ENCODE measurements around the gene TUBB3. TPM values are rescaled to one million over a fixed set of nuclear protein-coding genes. Genes with fewer than 3 reads are reported as not detected.

Gene TUBB3
- total and polyA plus RNA-seq, 9 of the 15 experiments (the other 6 are each of a cell fraction or from before 2014, with no cell fraction given) = 0.18 to 12.5 (median 5.0) TPM

GRCh38 chr16:89917773-89918452, 5.2 kb upstream of the TUBB3 start (continued):
- TF ChIP-seq ZNF699 (CRISPR knock-in tag; IDR thresholded peaks at IDR 0.05; ENCODE audit: insufficient replicate concordance) = no peak
- TF ChIP-seq RNF2 (IDR thresholded peaks at IDR 0.05) = peak; percentile 80
- TF ChIP-seq, protein P1, sequence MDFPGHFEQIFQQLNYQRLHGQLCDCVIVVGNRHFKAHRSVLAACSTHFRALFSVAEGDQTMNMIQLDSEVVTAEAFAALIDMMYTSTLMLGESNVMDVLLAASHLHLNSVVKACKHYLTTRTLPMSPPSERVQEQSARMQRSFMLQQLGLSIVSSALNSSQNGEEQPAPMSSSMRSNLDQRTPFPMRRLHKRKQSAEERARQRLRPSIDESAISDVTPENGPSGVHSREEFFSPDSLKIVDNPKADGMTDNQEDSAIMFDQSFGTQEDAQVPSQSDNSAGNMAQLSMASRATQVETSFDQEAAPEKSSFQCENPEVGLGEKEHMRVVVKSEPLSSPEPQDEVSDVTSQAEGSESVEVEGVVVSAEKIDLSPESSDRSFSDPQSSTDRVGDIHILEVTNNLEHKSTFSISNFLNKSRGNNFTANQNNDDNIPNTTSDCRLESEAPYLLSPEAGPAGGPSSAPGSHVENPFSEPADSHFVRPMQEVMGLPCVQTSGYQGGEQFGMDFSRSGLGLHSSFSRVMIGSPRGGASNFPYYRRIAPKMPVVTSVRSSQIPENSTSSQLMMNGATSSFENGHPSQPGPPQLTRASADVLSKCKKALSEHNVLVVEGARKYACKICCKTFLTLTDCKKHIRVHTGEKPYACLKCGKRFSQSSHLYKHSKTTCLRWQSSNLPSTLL (IDR thresholded peaks at IDR 0.05) = no peak
- 0 out of 2 replicates have a peak, but pooled peaks have one; percentile 68 for TF ChIP-seq ZNF717 (CRISPR knock-in tag; IDR thresholded peaks at IDR 0.05)
- TF ChIP-seq SMARCE1 (IDR thresholded peaks at IDR 0.05) = no peak
- no peak for TF ChIP-seq CGGBP1 (CRISPR knock-in tag; IDR thresholded peaks at IDR 0.05)
- no peak for TF ChIP-seq MAFG (tag; conservative IDR thresholded peaks at IDR 0.05)
- no peak for TF ChIP-seq MTF1 (CRISPR knock-in tag; IDR thresholded peaks at IDR 0.05; ENCODE audit: borderline replicate concordance)
- TF ChIP-seq RCOR1 (IDR thresholded peaks at IDR 0.05; ENCODE audit: borderline replicate concordance in 1 of 2, low read depth in 2 of 2, low read length in 2 of 2) = no peak
- no peak for TF ChIP-seq MEF2A (IDR thresholded peaks at IDR 0.05; ENCODE audit: control insufficient read depth, low read depth, low read length)
- no peak for TF ChIP-seq SNAPC5 (CRISPR knock-in tag; IDR thresholded peaks at IDR 0.05)
- no peak for TF ChIP-seq DDX20 (tag; IDR thresholded peaks at IDR 0.05; ENCODE audit: low read depth)
- TF ChIP-seq EZH2 (IDR thresholded peaks at IDR 0.05; ENCODE audit: borderline replicate concordance, low read depth, low read length) = no peak
- TF ChIP-seq ZNF583 (CRISPR knock-in tag; IDR thresholded peaks at IDR 0.05) = no peak
- no peak for TF ChIP-seq HMG20A (CRISPR knock-in tag; conservative IDR thresholded peaks at IDR 0.05)
- TF ChIP-seq FUS (optimal IDR thresholded peaks at IDR 0.05; ENCODE audit: low read depth, low read length) = no peak
- TF ChIP-seq ZNF140 (CRISPR knock-in tag; IDR thresholded peaks at IDR 0.05) = no peak
- TF ChIP-seq LCOR (CRISPR knock-in tag; IDR thresholded peaks at IDR 0.05) = no peak
- TF ChIP-seq ZNF695 (CRISPR knock-in tag; IDR thresholded peaks at IDR 0.05) = no peak
- TF ChIP-seq ZNF507 (tag; conservative IDR thresholded peaks at IDR 0.05) = no peak
- TF ChIP-seq, protein P2, sequence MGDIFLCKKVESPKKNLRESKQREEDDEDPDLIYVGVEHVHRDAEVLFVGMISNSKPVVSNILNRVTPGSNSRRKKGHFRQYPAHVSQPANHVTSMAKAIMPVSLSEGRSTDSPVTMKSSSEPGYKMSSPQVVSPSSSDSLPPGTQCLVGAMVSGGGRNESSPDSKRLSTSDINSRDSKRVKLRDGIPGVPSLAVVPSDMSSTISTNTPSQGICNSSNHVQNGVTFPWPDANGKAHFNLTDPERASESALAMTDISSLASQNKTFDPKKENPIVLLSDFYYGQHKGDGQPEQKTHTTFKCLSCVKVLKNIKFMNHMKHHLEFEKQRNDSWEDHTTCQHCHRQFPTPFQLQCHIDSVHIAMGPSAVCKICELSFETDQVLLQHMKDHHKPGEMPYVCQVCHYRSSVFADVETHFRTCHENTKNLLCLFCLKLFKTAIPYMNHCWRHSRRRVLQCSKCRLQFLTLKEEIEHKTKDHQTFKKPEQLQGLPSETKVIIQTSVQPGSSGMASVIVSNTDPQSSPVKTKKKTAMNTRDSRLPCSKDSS (IDR thresholded peaks at IDR 0.05; ENCODE audit: low read depth, partially characterized antibody) = no peak
- no peak for TF ChIP-seq SAFB2 (IDR thresholded peaks at IDR 0.05; ENCODE audit: borderline replicate concordance, low read depth, low read length, severe bottlenecking)
- peak; percentile 70; the same call in 1 of the 2 replicates for TF ChIP-seq GABPB1 (CRISPR knock-in tag; IDR thresholded peaks at IDR 0.05)
- peak; percentile 57; the same call in 1 of the 2 replicates for TF ChIP-seq MTA3 (IDR thresholded peaks at IDR 0.05; ENCODE audit: borderline replicate concordance)

Data from K562 (cell line).